ENCODE data around the gene VAV2.
"Not testable (repeated sequence)": the region's sequence is repeated elsewhere in the genome, so short reads cannot be mapped to it uniquely, and the experiment has no call there.

The VAV2 gene

DNA sequence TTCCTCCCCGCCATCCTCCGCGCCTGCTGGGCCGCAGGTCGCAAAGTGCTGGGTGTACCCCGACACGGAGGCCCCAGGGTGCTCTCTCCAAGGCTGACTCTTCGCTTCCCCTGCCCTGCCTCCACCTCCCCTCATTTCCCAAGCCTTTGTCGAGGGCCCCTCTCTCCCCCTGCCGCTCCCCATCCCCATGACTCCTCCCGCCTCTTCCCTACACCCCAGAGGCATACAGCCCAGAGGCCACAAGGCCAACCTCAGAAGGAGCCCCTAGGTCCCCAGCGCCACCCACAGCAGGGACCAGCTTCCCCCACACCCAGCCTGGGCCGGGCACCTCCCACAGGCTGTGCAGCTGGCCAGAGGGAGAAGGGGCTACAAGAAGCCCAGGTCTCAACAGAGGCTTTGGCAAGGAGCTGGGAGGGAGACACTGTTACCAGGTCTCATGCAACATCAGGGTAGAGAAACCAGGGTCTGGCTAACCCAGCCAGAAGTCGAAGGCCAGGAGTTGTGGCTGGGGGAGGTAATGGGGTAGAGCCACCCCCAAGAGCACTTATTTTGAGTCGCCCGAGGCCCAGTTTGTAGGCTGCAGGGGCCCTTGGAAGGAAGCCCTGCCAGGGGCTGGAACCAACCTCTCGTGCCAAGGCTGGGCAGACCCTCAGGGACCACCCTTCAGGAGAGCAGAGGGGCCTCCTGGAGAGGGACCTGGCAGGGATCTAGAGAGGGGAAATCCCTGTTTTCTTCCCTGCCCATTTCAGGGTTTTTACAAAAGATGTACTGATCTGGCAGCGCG, 229.4 kb downstream of the VAV2 start:
- in situ Hi-C loops (cut with MboI; ENCODE audit: low sequenced_read_pairs), result no loop called here

DNA sequence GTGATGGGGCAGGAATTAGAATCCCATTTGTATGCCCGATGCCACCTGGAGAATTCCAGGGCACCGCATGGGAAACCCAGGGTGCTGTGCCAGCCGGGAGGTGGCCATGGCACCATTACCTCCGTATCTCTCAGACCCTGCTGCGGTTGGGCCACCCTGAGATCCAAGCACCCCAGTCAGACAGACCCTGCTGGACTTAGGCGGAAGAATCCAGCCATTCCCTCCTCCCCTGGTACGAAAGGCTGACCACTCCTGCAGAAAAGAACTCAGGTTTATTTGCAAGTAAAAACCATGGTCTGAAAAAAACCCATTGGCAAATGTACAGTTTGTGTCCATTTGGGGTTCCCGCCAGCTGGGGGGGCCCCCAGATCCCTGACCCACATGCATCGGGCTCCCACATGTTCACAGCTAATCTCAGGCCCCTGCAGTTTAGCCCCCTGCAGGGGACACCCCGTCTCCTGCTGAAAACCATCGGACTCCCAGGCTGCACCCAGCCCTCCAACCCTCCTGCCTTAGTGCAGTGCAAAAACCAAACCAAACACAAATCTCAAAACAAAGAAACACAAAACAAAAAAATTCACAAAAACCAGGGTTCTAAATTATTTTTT, 230.4 kb downstream of the VAV2 start:
- in situ Hi-C loops (cut with MboI; ENCODE audit: low sequenced_read_pairs), result no loop called here

- in situ Hi-C loops (cut with MboI; ENCODE audit: low sequenced_read_pairs), result no loop called here
Measured at GRCh38 chr9:133760713-133761290, 231.3 kb downstream of the VAV2 start.

DNA sequence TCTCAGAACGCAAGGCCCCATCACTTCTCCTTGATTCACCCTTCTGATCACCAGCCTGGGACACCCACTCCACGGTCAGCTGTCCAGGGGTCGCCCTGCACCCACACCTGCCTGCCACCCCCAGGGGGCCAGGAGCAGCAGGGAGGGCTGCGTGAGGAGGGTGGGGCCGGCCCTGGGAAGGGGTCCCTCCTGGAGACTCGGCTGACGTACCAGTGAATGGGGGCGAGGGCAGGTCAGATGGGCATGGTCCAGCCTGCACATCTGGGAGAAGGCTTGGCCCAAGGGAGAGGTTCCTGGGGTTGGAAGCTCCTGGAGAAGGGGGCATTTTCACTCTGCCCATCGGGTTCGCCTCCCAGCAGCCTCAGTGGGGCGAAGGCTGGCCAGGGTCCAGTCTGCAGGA, 232.2 kb downstream of the VAV2 start:
- in situ Hi-C loops (cut with MboI; ENCODE audit: low sequenced_read_pairs), result no loop called here

- in situ Hi-C loops (cut with MboI; ENCODE audit: low sequenced_read_pairs), result no loop called here
Measured at GRCh38 chr9:133759146-133759900, 232.8 kb downstream of the VAV2 start.

GRCh38 chr9:133758228-133758627, 233.9 kb downstream of the VAV2 start:
- in situ Hi-C loops (cut with MboI; ENCODE audit: low sequenced_read_pairs), result no loop called here

- in situ Hi-C loops (cut with MboI; ENCODE audit: low sequenced_read_pairs), result no loop called here
Measured at GRCh38 chr9:133754688-133755227, 237.4 kb downstream of the VAV2 start.

- in situ Hi-C loops (cut with MboI; ENCODE audit: low sequenced_read_pairs), result no loop called here
Measured at GRCh38 chr9:133754187-133754586, 237.9 kb downstream of the VAV2 start.

DNA sequence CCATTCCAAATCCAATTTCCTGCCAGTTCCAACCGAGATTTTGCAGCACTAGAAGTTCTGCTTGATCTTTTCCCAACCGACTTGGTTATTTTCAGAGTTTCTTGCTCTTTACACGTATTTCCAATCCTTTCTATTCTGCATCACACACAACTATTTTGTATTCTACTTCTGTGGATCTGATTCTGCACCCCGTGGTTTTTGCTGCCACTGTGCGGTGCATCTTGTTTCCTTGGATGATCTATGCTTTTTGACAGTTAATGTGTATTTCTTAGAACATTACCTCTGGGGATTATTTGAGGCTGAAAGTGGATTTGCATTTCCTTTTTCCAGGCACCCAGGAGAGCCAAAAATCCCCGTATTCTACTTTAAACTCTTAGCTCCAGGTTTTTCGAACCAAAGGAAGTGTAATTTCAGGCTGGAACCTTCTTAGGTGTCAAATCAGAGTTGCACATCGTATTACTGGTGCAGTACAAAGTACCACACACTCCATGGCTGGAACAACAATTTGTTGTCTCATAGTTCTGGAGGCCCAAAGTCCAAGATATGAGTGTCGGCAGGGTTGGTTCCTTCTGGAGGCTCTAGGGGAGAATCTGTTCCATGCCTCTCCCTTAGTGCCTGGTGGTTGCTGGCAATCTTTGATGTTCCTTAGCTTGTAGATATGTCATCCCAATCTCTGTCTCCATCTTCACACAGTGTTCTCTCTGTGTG, 239.2 kb downstream of the VAV2 start:
- in situ Hi-C loops (cut with MboI; ENCODE audit: low sequenced_read_pairs), result no loop called here

DNA sequence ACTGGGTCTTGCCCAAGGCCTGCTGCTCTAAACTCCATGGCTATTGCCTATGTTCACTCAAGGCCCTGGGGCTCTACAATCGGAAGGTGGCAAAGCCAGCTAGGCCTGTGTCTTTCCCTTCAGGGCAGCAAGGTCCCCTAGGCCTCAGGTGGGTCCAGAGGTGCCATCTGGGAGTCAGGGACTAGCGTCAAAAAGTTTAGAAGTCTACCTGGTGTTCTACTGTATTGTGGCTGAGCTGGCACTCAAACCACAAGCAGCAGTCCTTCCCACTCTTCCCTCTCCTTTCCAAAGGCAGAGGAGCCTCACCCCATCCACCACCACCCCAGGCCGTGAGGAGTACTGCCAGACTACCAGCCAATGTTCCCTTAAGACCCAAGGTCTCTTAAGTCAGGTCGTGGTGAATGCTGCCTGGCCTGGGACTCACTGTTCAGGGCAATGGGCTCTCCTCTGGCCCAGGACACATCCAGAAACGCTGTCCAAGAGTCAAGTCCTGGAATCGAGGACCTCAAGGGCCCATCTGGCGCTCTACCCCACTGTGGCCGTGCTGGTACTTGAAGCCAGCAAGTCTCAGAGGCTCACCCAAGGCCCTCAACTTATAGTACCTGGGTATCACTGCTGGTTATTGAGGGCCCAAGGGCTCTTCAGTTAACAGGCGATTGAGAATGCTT, 241.0 kb downstream of the VAV2 start:
- in situ Hi-C loops (cut with MboI; ENCODE audit: low sequenced_read_pairs), result no loop called here

DNA sequence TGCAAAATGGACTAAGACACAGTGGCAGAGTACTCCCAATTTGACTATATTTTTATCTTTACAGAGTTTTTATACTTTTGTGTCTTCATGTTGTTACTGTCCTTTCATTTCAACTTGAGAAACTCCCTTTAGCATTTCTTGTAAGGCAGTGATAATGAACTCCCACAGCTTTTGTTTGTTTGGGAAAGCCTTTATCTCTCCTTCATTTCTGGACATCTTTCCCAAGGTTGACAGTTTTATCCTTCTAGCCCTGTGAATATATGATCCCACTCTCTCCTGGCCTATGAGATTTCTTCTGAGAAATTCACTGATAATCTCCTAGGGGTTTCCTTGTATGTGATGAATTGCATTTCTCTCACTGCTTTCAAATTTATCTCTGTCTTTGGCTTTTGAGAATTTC, 244.8 kb downstream of the VAV2 start:
- in situ Hi-C loops (cut with MboI; ENCODE audit: low sequenced_read_pairs), result no loop called here

DNA sequence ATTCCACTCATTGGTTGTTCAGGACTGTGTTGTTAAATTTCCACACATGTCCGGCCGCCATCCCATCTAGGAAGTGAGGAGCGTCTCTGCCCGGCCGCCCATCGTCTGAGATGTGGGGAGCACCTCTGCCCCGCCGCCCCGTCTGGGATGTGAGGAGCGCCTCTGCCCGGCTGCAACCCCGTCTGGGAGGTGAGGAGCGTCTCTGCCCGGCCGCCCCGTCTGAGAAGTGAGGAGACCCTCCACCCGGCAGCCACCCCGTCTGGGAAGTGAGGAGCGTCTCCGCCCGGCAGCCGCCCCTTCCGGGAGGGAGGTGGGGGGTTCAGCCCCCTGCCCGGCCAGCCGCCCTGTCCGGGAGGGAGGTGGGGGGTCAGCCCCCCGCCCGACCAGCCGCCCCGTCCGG, 247.6 kb downstream of the VAV2 start:
- in situ Hi-C loops (cut with MboI; ENCODE audit: low sequenced_read_pairs), result not testable (repeated sequence)

DNA sequence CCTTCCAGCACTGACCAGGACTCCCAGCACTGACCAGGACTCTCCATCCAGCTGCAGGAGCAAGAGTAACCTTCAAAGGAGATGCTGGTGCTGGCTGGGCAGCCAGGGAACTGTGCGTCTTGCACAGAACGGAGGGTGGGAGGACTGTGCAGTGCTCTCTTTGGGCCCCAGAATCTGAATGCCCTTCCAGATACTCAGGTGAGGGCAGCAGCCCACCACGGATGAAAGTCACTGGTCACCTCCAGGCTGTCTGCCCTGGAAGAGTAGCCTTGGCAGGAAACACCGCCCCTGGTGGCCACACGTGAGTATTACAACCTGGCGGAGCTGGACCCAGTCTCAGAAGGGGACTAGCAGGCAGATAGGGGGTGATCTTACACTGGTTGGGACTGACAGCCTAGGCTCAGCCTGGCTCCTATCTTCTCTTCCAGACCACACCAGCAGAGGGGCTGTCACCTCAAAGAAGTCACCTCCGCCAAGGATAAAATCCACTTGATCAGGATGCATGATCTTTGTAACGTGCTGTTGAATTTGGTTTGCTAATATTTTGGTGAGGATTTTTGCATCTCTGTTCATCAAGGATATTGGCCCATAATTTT, 249.2 kb downstream of the VAV2 start:
- in situ Hi-C loops (cut with MboI; ENCODE audit: low sequenced_read_pairs), result no loop called here

- in situ Hi-C loops (cut with MboI; ENCODE audit: low sequenced_read_pairs), result no loop called here
Measured at GRCh38 chr9:133742251-133742650, 249.9 kb downstream of the VAV2 start.

- in situ Hi-C loops (cut with MboI; ENCODE audit: low sequenced_read_pairs), result no loop called here
Measured at GRCh38 chr9:133741716-133742115, 250.4 kb downstream of the VAV2 start.

DNA sequence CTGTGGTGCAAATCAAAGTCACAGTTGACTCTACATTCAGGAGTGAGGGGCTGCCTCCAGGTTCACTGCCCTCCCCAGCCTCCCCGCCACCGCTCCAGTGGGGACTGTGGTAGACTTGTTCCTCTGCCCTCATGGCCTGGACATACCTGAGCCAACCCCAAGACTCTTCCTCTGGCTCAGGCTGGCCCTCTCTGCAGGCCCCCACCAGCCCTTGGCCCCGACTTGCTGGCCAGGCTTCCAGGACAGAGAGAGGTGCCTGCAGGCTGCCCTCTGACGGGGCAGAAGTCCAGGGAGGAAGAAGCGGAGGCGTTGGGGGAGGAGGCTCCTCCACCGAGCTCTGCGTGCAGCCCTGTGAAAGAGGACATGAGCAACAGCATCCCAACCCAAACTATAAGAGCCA, 251.2 kb downstream of the VAV2 start:
- in situ Hi-C loops (cut with MboI; ENCODE audit: low sequenced_read_pairs), result no loop called here

DNA sequence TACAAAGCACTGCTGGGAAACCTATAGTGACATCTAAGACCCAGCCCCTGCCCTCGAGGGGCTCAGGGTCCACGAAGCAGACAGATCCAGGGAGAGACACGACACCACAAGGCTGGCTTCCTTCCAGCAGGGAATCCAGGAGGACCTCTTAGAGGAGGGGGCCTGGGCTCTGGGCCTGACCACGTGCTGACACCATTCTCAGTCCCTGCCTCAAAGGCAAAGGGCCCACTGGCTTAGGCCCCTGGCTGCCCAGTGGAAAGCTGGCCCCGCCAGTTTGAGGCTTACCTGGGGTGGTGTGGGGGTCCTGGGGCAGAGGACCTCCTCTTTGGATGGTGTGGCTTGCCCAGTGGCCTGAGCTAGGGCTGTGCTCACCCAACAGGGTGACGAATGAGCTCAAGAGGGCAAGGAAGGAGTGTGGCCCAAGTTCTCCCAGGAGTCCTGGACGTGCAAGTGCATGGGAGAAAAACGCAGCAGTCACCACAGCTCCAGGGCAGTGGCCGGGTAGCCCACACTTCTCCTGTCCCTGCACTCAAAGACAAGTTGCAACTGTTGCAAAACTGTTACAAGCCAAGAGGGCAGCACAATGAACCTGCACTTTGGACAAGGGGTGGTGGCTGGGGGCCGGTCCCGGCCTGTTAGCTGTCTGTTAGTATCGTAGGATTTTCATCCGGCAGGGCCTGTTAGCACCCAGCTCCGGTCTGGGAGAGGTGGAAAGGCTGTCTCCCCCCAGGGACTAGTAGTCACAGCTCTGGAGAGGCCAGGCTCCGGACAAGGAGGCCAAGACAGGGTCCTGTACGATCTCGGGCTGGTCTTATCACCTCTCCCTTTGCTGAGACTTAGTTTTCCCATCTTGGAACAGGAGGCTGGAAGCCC, 252.5 kb downstream of the VAV2 start:
- in situ Hi-C loops (cut with MboI; ENCODE audit: low sequenced_read_pairs), result no loop called here

GRCh38 chr9:133738640-133739225, 253.4 kb downstream of the VAV2 start:
- in situ Hi-C loops (cut with MboI; ENCODE audit: low sequenced_read_pairs), result no loop called here
